HepG2 (cell line): ENCODE measurements around the gene LRRC42. TPM values are rescaled to one million over a fixed set of nuclear protein-coding genes. Genes with fewer than 3 reads are reported as not detected.

Source experiments
- CREBL2 ChIP-seq: sonication (generic); formaldehyde crosslinking; IDR thresholded peaks from 2 replicates; pipeline ENCODE4 v1.8.1; 2023; ENCODE audit warnings: missing genetic modification reagents, mild to moderate bottlenecking, borderline replicate concordance
- CSRNP2 ChIP-seq: sonication (generic); formaldehyde crosslinking; conservative IDR thresholded peaks from 2 replicates; pipeline ENCODE4 v1.8.0; 2022; ENCODE audit warnings: low read depth, missing genetic modification reagents
- EED ChIP-seq: sonication (generic); formaldehyde crosslinking; IDR thresholded peaks from 2 replicates; pipeline ENCODE4 v1.5.0; 2020; ENCODE audit warnings: mild to moderate bottlenecking, missing genetic modification reagents
- FOXJ3 ChIP-seq: sonication (generic); formaldehyde crosslinking; IDR thresholded peaks from 2 replicates; pipeline ENCODE4 v1.4.0; 2020; ENCODE audit warnings: missing genetic modification reagents, mild to moderate bottlenecking, borderline replicate concordance
- HNF4G ChIP-seq, 2 experiments: sonication (generic) in 1 of 2; formaldehyde crosslinking in 1 of 2; IDR thresholded peaks; 2 replicates each; pipeline versions ENCODE4 v1.4.0 to v1.6.1; 2011 to 2020; ENCODE audit warnings: borderline replicate concordance in 2 of 2, low read depth in 2 of 2, mild to moderate bottlenecking in 2 of 2, low read length in 1 of 2, missing genetic modification reagents in 1 of 2, moderate library complexity in 1 of 2
- MAFF ChIP-seq: IDR thresholded peaks from 2 replicates; pipeline ENCODE4 v1.6.1; 2011; ENCODE audit warnings: low read depth, low read length, improper control_type of control experiment
- MNT ChIP-seq: fragments of 450-650 bp; IDR thresholded peaks from 2 replicates; pipeline ENCODE4 v1.6.1; 2016
- MYC ChIP-seq: sonication (generic); formaldehyde crosslinking; IDR thresholded peaks from 2 replicates; pipeline ENCODE4 v1.9.0; 2021; ENCODE audit warnings: missing genetic modification reagents, borderline replicate concordance
- NFIB ChIP-seq: sonication (generic); formaldehyde crosslinking; IDR thresholded peaks from 2 replicates; pipeline ENCODE4 v1.9.0; 2021; ENCODE audit warnings: missing genetic modification reagents, mild to moderate bottlenecking, borderline replicate concordance
- NFRKB ChIP-seq: fragments of 450-650 bp; IDR thresholded peaks from 2 replicates; pipeline ENCODE4 v1.6.1; 2017
- POLR2G ChIP-seq: fragments of 200-400 bp; formaldehyde crosslinking; IDR thresholded peaks from 2 replicates; pipeline ENCODE4 v1.6.1; 2018; ENCODE audit warnings: mild to moderate bottlenecking, low read depth, low read length, moderate library complexity
- PRPF4 ChIP-seq: fragments of 200-400 bp; formaldehyde crosslinking; IDR thresholded peaks from 2 replicates; pipeline ENCODE4 v1.6.1; 2016; ENCODE audit warnings: low read length, low read depth; ENCODE audit not compliant: poor library complexity, severe bottlenecking
- SAP130 ChIP-seq: IDR thresholded peaks from 2 replicates; pipeline ENCODE4 v1.6.1; 2016; ENCODE audit warnings: low read depth
- STAT5B ChIP-seq: sonication (generic); formaldehyde crosslinking; IDR thresholded peaks from 2 replicates; pipeline ENCODE4 v1.4.0; 2020; ENCODE audit warnings: missing genetic modification reagents
- TAF1 ChIP-seq: sonication (generic); formaldehyde crosslinking; IDR thresholded peaks from 2 replicates; pipeline ENCODE4 v1.4.0; 2020; ENCODE audit warnings: missing genetic modification reagents
- TEF ChIP-seq: sonication (generic); formaldehyde crosslinking; IDR thresholded peaks from 2 replicates; pipeline ENCODE4 v1.5.0; 2020; ENCODE audit warnings: missing genetic modification reagents
- XRCC5 ChIP-seq: fragments of 200-400 bp; formaldehyde crosslinking; optimal IDR thresholded peaks from 2 replicates; pipeline ENCODE3; 2017; ENCODE audit warnings: mild to moderate bottlenecking, low read length
- ZBTB26 ChIP-seq: IDR thresholded peaks from 2 replicates; pipeline ENCODE4 v1.6.1; 2016; ENCODE audit warnings: missing compliant biosample characterization, missing genetic modification reagents, borderline replicate concordance
- ZBTB7B ChIP-seq: sonication (generic); formaldehyde crosslinking; IDR thresholded peaks from 2 replicates; pipeline ENCODE4 v1.4.0; 2020; ENCODE audit warnings: missing genetic modification reagents
- ZNF598 ChIP-seq: sonication (generic); formaldehyde crosslinking; IDR thresholded peaks from 2 replicates; pipeline ENCODE4 v1.5.1; 2020; ENCODE audit warnings: mild to moderate bottlenecking, missing genetic modification reagents, borderline replicate concordance
- ZNF678 ChIP-seq: sonication (generic); formaldehyde crosslinking; IDR thresholded peaks from 2 replicates; pipeline ENCODE4 v1.4.0; 2020; ENCODE audit warnings: mild to moderate bottlenecking, missing genetic modification reagents
- ZNF737 ChIP-seq: sonication (generic); formaldehyde crosslinking; IDR thresholded peaks from 2 replicates; pipeline ENCODE4 v1.5.0; 2020; ENCODE audit warnings: missing genetic modification reagents, mild to moderate bottlenecking, borderline replicate concordance
- ZNF761 ChIP-seq: sonication (generic); formaldehyde crosslinking; conservative IDR thresholded peaks from 2 replicates; pipeline ENCODE4 v1.4.0; 2020; ENCODE audit warnings: mild to moderate bottlenecking, missing genetic modification reagents
- ZNF841 ChIP-seq: sonication (generic); formaldehyde crosslinking; IDR thresholded peaks from 2 replicates; pipeline ENCODE4 v1.8.1; 2023; ENCODE audit warnings: missing genetic modification reagents, borderline replicate concordance
- polyA plus RNA-seq, 8 experiments: library from polyadenylated mRNA; depleted of rRNA in 3 of 8; stranded (reverse) in 7 of 8; unstranded in 1 of 8; fragments of >200 nt; fragmentation: Illumina TruSeq in 4 of 8; extraction: Trizol in 4 of 8; gene quantifications; 2 replicates each; pipeline versions ENCODE4 v1.2.1 to v1.2.3, GENCODE V29; 2011 to 2016; ENCODE audit warnings: low read depth in 4 of 8, missing spikeins in 1 of 8, mixed read lengths in 1 of 8; ENCODE audit not compliant: insufficient read depth in 1 of 8
- total RNA-seq, 5 experiments: library from RNA; depleted of rRNA; stranded (reverse); fragments of >200 nt; fragmentation: Illumina TruSeq; extraction: Trizol; gene quantifications; 2 replicates each; pipeline ENCODE4 v1.2.3, GENCODE V29; 2016; ENCODE audit warnings: low read depth in 1 of 5

The LRRC42 gene
- total and polyA plus RNA-seq, 2 of the 13 experiments (the other 11 are each of a cell fraction or from before 2014, with no cell fraction given) = 30.6 to 43.6 TPM

- no peak for TF ChIP-seq STAT5B (CRISPR knock-in tag)
- TF ChIP-seq ZBTB7B = no peak; the same call in 1 of the 2 replicates
- no peak for TF ChIP-seq TAF1 (CRISPR knock-in tag)
- TF ChIP-seq NFIB (CRISPR knock-in tag) = no peak
- TF ChIP-seq ZBTB26 = no peak; the same call in 1 of the 2 replicates
- TF ChIP-seq HNF4G (IDR thresholded peaks at IDR 0.05; ENCODE audit: borderline replicate concordance, low read depth, low read length) = peak; percentile 67; the same call in 1 of the 2 replicates
- TF ChIP-seq HNF4G (CRISPR knock-in tag; IDR thresholded peaks at IDR 0.05; ENCODE audit: borderline replicate concordance, low read depth) = no peak
- TF ChIP-seq ZNF761 (CRISPR knock-in tag) = 0 out of 2 replicates have a peak, but pooled peaks have one; percentile 23
- no peak for TF ChIP-seq NFRKB
- 0 out of 2 replicates have a peak, but pooled peaks have one; percentile 18 for TF ChIP-seq MAFF
- TF ChIP-seq SAP130 (CRISPR knock-in tag) = peak; percentile 70
- no peak for TF ChIP-seq POLR2G
- TF ChIP-seq EED (CRISPR knock-in tag) = no peak
- TF ChIP-seq XRCC5 = no peak
- TF ChIP-seq CREBL2 (CRISPR knock-in tag) = no peak
- no peak for TF ChIP-seq ZNF678
- TF ChIP-seq ZNF737 (CRISPR knock-in tag) = no peak
- no peak for TF ChIP-seq CSRNP2 (CRISPR knock-in tag)
- no peak; the same call in 1 of the 2 replicates for TF ChIP-seq FOXJ3 (CRISPR knock-in tag)
- TF ChIP-seq ZNF841 (CRISPR knock-in tag) = no peak
- no peak for TF ChIP-seq TEF (CRISPR knock-in tag)
- TF ChIP-seq PRPF4 = no peak
- TF ChIP-seq MNT = no peak
- TF ChIP-seq ZNF598 (CRISPR knock-in tag) = 0 out of 2 replicates have a peak, but pooled peaks have one; percentile 4
- TF ChIP-seq MYC = no peak
These were observed 70.5 kb downstream of the LRRC42 start (continued) for GRCh38 chr1:54016343-54017282.
